HG02623 (cell line): ENCODE measurements around the gene PRR23B.

Experiments
- ATAC-seq: cut with Tn5 transposase; IDR thresholded peaks from one replicate; pipeline ENCODE4 v1.9.1; 2021; ENCODE audit warnings: moderate library complexity; ENCODE audit not compliant: unreplicated experiment

Gene PRR23B

DNA sequence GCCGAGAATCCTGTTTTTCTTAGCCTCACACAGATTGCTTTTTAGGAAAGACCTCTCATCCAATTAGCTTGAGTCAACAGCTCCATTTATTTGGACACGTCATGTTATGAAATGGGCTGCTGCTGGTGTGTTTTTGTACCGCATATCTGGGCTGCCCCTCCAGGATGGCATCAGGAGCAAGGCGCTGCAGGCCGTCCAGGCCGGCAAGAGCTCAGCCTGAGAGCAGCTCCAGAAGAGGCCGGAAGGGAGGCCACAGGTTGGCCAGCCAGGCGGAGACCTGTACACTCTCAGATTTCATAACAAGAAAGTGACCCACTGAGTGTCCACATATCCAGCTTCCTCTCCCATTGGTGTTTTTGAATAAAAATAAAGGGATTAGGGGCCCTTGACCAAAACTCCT, 45.4 kb downstream of the PRR23B start:
- ATAC-seq = no peak

DNA sequence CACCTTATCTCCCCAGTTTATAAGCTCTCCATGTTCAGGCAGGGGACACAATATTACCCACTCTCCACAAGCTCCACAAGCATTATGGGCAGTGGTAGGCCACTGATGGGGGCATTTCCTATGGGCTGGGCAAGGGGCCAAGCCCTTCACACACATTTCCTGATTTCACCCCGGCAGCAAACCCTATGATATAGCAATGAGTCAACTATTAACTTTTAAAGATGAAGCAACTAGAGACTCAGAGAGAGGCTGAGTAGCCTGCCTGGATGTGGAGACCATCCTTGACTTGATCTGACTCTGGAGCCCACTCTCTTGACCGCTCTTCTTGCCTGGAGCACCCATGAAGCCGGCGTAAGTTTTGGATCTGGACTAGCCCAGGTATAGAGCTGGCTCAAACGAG, 46.3 kb downstream of the PRR23B start:
- ATAC-seq = no peak

- ATAC-seq = no peak
Measured at GRCh38 chr3:138972941-138973340, 47.8 kb downstream of the PRR23B start.

DNA sequence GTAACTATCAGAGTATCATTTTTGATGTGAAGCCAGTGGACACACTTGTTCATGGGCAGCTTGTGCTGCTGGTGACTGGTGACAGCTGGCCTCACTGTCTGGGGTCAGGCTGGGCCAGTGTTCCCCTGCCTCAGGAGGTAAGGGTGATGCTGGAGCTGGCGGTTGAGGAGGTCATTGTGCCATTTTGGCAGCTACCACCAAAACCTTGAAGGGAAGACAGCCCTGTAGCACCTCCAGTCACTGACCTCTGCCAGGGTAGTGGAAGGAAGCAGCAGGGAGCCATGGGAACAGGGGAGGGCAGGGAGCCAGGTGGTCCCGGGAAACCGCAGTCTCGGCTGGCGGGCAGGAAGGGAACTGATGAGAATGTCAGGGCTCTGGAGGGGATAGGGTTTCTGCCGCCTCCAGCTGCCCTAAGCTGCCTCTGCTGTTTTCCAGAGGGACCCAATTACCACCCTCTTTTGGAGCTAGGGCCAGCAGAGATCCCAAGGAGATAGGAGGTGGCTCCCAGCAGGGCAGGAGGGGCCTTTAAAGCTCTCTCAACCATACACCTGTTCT, 48.9 kb downstream of the PRR23B start:
- no peak for ATAC-seq
